Fibroblast of lung (primary cell): ENCODE measurements around the gene SBF2.

Experiments used
- EZH2 ChIP-seq: IDR thresholded peaks from 2 replicates; pipeline ENCODE4 v1.5.1; 2012; ENCODE audit warnings: low read length, control low read depth, mild to moderate bottlenecking; ENCODE audit errors: missing control alignments
- TF ChIP-seq, protein P1 (sequence below), 2 donors: IDR thresholded peaks in 1 of 2; conservative IDR thresholded peaks in 1 of 2; 1 replicate in 1 of 2; 2 replicates in 1 of 2; pipeline ENCODE4 v1.5.1; 2011 to 2012; ENCODE audit warnings: low read length in 2 of 2, control low read depth in 1 of 2, inconsistent platforms in 1 of 2, low read depth in 1 of 2, mild to moderate bottlenecking in 1 of 2

- TF ChIP-seq, protein P1, sequence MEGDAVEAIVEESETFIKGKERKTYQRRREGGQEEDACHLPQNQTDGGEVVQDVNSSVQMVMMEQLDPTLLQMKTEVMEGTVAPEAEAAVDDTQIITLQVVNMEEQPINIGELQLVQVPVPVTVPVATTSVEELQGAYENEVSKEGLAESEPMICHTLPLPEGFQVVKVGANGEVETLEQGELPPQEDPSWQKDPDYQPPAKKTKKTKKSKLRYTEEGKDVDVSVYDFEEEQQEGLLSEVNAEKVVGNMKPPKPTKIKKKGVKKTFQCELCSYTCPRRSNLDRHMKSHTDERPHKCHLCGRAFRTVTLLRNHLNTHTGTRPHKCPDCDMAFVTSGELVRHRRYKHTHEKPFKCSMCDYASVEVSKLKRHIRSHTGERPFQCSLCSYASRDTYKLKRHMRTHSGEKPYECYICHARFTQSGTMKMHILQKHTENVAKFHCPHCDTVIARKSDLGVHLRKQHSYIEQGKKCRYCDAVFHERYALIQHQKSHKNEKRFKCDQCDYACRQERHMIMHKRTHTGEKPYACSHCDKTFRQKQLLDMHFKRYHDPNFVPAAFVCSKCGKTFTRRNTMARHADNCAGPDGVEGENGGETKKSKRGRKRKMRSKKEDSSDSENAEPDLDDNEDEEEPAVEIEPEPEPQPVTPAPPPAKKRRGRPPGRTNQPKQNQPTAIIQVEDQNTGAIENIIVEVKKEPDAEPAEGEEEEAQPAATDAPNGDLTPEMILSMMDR (conservative IDR thresholded peaks at IDR 0.05 in 1 of 2, IDR thresholded peaks at IDR 0.05 in 1 of 2; ENCODE audit: low read depth in 1 of 2, low read length in 2 of 2) = no peak
- TF ChIP-seq EZH2 = no peak
Observed at GRCh38 chr11:9815486-9816136, 478.4 kb downstream of the SBF2 start.
